NCI-H460 (cell line): ENCODE data around the gene RBMS3. TPM values are rescaled to one million over a fixed set of nuclear protein-coding genes. Genes with fewer than 3 reads are reported as not detected.
"Not testable (repeated sequence)": the region's sequence is repeated elsewhere in the genome, so short reads cannot be mapped to it uniquely, and the experiment has no call there.

Experiments
- DNase-seq: peaks from one replicate; pipeline ENCODE4 v3.0.0-alpha.2; 2016; ENCODE audit warnings: low read depth; ENCODE audit errors: extremely low read depth
- total RNA-seq: library from RNA; depleted of rRNA; stranded (reverse); fragments of >200 nt; shearing (Covaris generic); gene quantifications from 2 replicates; pipeline ENCODE4 v1.2.3, GENCODE V29; 2014

The RBMS3 gene
- total RNA-seq, 1 experiment from 2014 or later, result 25.8 TPM

DNA sequence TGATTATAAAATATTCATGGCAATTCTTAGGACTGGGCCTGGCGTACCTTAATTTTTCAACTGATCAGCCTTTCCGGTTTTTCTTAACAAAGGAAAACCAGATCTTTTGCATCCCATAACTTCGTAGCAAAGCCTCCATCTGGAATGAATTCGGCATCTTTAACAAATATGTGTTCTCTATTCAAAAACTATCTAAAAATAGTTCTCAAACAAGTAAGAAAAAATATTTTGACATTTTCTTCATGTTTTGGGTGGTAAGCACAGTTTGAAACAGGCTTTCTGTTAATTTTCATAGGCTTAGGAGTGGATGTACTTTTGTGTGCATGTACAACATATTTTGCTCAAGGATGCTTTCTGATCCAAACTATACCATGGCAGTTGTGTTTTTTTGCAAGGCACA lies 55.1 kb downstream of the RBMS3 start:
- DNase-seq, result no peak

DNA sequence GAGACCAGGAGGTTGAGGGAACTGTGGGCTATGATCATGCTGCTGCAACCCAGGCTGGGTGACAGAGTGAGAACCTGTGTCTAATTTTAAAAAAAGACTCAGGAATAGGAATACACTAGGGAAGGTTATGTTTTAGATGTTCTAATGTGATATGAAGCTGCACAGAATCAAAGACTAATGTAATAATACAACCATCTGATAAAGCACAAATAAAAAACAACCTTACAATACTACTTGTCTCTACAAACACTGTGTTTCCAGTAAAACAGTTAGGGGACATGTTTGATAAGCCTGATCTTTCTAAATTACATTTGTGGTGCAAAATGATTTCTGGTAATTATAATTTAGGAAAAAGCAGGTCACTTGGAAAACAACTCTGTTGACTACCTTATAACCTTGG lies 56.7 kb downstream of the RBMS3 start:
- no peak for DNase-seq

DNA sequence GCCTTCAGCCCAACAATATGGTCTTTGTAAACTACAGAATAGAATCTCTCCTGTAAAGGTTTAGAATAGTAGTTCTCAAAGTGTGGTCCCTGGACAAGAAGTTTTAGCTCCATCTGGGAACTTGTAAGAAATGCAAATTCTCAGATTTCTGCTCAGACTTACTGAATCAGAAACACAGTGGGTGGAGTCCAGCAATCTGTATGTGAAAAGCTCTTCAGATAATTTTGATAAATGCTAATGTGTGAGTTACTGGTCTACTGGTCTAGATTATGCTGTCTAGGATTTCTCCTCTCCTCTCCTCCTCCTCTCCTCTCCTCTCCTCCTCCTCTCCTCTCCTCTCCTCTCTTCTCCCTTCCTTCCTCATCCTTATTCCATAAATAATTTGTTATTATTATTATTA lies 57.5 kb downstream of the RBMS3 start:
- DNase-seq, result no peak

DNA sequence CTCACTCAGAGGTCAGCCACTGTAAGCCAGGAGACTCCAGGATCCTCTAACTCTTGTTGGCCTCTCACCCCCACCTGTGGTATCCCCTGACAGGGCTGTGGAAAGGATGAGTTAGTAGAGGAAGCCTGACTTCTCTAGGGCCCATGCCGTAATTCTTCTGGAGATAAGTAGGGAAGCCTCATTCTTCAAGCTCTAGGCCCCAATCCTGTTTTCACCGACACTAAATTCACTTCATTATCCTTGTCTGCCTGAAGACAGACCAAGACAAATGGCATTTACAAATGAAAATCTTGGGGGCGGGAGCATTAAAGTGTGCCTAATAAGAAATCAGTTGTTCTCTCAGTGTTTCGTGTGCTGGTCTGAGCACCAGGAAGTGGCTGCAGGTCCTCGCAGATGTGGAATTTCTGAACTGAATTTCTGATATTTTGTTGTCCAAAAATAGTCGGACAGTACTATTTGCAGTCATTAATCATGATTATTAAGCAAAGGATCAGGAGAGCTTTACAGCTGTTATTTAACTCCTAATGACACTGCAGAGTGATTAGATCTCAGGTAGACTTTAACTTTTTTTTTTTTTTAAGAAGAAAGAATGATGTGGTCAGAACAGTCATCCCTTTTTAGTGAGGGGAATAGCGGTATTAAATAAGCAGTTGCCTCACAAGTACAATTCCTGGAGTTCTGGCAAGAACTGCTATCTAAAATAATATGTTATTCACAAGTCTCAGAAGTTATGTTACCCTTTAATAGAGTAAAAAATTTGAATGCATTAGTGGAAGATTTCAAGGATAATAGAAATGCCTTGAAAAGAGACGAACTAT lies 58.4 kb downstream of the RBMS3 start:
- no peak for DNase-seq

DNA sequence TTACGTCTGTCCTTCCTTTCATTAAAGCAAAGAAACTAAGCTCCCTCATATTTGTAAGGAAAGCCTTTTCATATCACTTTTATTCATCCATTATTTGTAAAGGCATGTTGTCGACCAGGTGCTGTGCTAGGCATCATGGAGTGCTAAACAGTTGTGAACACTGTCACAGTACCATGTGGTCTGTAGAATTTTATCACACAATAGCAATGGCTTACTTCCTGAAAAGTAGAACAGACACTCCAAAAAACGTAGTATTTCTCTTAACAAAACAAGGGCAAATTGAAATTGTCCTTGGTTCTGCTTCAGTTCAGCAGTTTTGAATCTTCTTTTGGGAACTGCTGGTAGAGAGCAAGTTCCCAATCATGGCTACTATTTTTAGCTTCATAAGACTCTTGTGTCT lies 63.3 kb downstream of the RBMS3 start:
- no peak for DNase-seq

DNA sequence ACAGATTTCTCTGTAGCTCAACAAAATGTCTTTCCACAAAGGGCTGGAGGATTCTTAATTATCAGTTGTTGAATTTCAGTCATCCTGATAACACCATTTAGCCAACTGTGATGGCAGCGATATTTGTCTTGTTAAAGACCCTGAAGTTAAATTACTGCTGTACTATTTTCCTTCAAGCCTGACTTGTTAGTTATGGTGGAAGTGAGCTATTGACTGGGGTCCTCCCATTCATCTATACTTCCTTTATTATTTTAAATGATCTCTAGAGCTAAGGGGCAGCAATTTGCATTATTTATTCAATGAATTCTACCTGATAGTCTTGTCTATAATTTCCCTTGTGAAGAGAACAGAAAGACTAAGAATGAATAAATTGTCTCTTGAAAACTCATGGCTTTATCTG lies 64.1 kb downstream of the RBMS3 start:
- DNase-seq, result no peak

DNA sequence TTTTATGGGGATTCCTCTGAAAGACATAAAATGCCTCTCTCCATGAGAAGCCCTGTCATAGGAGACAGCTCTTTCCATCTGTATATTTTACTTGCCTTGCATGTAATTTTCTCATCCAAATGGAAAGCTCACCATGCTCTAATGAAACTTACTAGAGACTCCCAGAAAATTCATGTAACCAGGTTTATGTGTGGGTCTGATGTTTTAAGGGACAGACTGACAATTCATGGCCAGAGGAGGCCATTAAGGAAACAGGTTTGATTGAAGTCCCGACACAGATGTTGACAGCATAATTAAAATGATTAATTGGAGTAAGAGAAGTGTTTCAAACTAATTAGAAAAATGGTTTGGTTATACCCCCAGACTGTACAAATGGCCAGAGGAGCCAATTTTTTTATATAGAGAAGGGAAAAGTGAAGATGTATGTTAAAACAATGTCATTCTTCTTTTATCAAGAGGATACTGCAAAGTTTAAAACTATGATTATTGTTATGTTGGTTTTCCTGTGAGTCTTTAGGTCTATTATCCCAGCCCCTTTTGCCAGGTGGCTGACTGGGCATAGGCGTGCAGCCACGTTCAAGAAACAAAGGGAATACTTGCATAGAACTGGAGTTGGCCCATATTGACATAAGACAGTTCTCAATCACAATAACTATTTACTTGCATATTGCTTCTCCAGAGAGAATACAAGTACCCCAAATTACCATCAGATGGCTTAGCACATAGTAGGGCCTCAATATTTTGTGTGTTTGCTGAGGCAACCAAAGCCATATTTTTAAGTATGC lies 64.8 kb downstream of the RBMS3 start:
- DNase-seq, result no peak

DNA sequence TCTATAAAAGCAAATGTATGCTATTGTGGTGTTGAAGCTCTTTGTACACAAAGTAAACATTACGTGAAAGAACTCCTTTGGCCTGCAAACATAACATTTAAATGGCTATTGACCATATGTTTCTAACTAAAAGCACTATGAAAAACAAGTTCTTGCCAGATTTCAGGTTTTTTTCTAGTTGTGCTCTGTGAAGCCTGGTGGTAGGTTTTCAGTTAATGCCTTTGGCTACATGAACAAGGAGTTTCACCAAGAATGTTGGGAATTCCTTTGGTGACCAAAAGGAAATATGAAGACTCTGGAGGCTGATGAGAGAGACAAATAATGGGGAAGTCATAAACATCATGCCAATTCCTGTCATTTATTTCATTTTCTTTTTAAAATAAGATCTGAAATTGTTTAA lies 66.0 kb downstream of the RBMS3 start:
- DNase-seq, result no peak

DNA sequence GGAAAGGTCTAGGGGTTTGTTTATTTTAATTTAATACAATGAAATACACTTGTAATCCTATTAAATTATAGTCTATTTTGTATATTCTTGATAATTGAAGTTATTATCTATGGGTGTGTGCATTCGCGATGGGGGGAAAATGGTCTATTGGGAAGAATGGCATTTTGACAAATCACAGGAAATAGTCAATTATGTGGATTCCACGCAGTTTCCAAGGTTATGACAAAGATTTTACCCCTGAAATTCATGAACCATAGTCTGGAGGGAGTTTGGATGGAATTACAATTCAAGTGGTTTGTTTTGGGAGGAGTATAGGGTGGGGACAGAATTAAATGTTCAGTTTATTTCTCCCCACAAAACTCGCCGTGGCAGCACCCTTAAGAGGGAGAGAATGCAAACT lies 66.5 kb downstream of the RBMS3 start:
- no peak for DNase-seq

DNA sequence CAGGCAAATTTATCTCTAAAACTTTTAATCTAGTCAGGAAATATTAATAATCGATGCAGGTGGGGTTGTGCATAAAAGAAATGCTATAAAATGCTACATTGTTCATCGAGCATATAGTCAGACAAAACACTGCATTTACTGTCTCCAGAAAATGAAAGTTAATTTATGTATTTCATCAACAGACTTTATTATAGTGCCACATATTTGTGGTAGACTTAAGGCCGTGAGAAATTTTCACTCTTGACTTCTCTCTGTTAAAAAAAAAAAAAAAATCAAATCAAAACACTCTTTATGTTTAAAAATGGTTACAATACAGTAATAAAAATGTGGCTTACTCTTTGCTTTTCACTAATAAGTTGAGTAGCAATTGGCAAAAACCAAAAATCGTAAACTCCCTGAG lies 67.4 kb downstream of the RBMS3 start:
- no peak for DNase-seq

DNA sequence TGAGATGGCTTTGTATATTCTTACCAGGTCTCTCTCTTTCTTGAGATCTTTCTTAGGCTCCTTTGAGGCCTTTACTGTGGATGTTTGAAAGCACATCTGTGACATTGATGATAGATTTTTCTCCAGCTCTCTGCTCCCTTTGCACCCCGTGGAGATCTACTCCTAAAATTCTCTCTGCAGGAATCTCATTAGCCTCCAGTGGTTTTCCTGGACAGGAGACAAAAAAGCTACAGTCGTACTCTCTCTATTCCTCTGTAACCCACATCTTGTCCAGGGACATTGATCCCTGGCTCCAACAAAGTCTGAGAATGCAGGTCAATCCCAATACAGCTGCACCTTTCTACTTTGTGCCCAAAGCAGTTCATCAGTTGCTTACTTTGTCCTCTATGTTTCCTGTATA lies 68.2 kb downstream of the RBMS3 start:
- DNase-seq, result no peak

DNA sequence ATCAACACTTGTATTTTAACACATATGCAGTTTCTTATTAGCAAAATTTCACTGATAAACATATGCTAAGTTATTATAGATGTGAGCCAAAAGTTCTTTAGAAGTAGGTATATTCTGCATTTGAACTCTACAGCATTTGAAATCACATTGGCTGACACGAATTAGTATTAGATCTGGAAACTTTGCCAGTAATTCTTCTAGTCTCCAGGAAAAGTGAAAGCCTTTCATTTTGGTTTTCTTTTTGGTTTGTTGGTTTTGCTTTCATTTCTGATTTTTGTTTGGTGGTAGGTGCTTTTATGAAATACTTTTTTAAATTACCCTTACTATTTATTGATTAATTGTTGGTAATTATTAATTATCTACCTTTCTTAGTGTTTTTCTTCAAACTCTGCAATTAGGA lies 72.9 kb downstream of the RBMS3 start:
- DNase-seq, result no peak

DNA sequence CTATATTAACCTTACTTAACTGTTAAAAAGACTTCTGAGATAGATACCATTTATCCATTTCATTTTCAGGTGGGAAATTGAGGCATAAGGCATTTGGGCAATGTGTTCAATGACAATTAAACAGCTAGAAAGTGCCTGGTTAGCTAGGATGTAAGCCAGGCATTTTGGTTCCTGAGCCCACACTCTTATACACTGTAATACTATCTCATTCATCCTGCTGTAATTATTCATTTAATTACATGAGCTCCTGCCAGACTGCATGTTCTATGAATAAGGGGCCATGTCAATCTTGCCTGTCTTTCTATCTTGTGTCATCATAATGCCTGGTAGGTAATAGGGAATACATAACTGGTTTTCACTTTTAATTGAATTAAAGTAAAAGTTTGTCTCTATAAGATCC lies 74.0 kb downstream of the RBMS3 start:
- DNase-seq, result no peak

DNA sequence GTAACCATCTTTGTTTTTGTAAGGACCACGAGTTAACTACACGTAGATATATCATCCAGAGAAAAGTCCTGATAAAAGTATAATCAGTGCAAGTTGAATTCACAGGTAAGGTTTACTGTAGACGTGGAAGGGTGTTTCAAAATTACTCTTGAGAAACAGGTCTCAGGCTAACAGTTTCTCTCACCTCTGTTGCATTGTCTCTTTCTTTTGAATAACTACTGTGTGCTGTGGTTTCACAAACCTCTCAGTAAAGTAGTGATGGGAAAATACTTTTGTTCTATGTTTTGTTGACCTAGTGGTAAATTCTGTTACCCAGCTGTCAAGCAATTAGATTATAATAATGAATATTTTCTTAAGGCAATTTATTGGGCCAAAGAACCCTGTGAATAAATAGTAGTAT lies 75.2 kb downstream of the RBMS3 start:
- DNase-seq, result no peak

DNA sequence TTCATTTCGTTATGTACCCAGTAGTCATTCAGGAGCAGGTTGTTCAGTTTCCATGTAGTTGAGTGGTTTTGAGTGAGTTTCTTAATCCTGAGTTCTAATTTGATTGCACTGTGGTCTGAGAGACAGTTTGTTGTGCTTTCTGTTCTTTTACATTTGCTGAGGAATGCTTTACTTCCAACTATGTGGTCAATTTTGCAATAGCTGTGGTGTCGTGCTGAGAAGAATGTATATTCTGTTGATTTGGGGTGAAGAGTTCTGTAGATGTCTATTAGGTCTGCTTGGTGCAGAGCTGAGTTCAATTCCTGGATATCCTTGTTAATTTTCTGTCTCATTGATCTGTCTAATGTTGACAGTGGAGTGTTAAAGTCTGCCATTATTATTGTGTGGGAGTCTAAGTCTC lies 79.4 kb downstream of the RBMS3 start:
- not testable (repeated sequence) for DNase-seq

DNA sequence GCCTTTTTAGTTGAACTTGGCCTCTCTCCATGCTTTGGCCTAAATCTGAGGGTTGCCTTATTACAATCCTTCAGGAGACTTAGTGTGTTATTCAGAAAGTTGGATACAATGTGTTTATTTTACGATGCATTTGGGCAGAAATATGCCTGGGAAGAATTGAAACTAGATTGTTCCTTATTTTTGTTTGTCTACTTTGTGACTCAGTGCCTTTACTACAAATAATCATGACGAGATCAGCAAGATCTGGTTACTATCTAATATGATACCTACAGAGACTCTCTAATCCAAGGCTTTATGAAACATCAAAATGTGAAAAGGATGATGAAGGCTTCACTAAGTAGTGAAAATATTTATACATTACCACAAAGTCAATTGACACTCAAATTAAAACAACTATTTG lies 82.2 kb downstream of the RBMS3 start:
- DNase-seq, result peak; percentile 5

DNA sequence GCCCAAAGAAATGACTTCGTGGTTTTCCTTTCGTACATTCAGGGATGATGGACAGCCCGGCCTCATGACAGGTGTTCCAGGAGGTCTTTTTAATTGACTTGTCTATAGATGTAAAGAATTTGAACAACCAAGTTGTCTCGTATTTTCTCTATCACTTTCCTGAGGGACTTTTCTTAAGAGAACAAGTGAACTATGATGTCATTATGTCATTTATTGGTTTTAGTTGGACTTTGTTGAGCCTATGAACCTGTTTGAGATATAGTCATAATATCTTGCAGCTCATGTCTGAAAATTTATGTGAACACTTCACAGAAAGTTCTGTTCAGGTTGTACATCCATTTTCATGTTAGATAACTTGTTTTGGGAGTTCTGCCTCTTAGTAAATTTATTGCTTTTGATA lies 89.2 kb downstream of the RBMS3 start:
- DNase-seq, result no peak

DNA sequence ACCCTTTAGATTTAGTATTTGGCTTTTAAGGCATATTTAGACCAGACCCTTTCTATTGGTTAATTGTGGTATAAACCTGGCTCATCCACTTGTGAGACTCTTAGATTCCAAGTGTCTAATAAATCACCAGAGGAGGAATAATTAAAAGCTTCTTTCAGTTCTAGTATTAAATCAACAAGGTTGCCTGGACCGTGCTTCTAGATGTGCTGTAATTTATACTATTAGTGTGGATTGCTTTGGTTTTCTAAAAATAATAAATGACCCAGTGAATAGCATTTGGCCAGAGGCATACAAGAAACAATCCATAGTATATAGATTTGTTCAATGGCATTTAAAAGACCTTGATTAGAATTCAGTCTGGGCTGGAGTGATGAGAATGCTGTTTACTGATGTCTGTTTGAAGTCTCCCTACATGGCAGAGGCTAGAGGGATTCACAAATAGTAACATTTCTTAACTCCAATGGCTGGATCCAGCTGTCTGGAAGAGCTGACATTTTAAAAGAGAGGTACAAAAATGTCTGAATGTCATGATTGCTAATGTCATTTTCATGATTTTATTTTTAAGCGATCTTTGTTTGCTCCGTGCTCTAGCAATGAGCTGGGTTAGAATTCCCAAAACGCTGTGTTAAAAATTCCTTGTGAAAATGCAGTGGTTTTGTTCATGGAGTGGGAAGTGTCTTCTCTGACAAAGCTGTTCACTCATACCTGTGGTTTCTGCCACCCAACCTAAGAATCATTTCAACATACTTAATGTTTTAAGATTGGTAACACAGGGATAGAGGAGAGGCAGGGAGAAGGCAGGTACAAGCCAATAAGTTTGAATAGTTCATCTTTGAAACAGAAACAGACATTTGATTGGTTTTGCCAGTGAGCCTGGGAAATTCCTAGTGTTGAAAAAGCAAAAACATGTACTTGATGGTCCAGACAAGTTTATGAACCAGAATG lies 89.9 kb downstream of the RBMS3 start:
- DNase-seq, result no peak

DNA sequence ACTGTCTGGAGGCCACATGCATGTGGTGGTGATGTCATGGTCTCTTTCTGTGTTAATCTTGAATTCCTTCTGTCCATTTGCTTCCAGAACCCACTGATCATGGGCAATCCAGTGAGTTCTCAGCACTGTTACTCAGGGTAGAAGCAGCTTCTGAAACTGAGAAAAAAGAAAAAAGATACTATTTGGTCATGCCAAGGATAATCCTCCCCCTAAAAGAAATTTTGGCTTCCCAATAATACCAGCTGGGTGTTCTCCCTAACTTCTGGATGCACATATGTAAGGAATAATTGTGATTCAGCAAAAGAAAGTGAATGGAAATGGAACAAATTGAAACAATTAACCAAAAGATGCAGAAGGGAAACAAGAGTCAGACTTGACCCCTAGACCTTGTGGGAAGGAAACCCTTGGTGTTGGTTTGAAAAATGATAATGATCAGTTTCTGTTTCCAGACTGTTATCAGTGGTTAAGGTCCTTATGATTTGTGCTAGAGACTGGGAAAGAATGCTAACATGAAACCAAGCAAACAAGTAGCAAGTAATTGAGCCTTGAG lies 92.3 kb downstream of the RBMS3 start:
- DNase-seq, result no peak

DNA sequence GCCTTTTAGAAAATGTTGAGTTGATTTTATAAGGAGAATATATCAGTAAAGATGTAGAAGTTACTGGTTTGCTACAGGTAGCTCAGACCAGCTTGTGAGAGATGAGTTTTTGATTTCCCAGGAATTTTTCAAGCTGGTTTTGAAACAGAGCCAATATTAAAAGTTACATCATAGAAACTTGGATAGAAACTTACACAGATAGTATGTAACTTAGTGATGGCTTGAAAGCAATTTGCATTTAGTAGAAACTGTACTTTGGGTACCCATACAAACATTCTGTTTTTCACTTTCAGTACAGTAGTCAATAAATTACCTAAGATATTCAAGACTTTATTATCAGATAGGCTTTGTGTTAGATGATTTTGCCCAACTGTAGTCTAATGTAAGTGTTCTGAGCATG lies 93.4 kb downstream of the RBMS3 start:
- DNase-seq, result no peak

DNA sequence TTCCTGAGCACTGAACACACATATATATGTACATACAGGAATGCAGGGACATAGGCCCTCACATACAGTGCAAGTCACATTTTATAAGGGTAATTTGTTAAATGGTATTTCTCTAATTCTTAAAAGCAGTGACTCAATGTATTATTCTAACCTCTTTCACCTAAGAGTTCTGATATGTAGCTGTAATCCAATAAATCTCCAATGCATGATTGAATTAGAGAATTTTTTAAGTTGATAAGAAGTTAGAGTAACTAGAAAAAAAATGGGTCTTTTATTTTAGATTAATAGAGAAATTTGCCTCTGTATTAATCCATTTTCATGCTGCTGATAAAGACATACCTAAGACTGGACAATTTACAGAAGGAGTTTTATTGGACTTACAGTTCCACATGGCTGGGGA lies 98.2 kb downstream of the RBMS3 start:
- no peak for DNase-seq
